Hepatocyte (in vitro differentiated cells): ENCODE results near the gene ZNF391. TPM values are rescaled to one million over a fixed set of nuclear protein-coding genes. Genes with fewer than 3 reads are reported as not detected.

Experiments used
- DNase-seq: peaks from one replicate; pipeline ENCODE4 v3.0.0-alpha.2; 2016; ENCODE audit warnings: low spot score
- H2AFZ ChIP-seq: fragments of 200-600 bp; sonication (generic); 2 replicates; pipeline ENCODE4 v1.6.0; 2016; ENCODE audit warnings: antibody characterized with exemption, mild to moderate bottlenecking
- H3K27ac ChIP-seq: fragments of 200-600 bp; sonication (generic); 2 replicates; pipeline ENCODE4 v1.5.1; 2016; ENCODE audit warnings: mild to moderate bottlenecking
- H3K27me3 ChIP-seq: fragments of 200-600 bp; sonication (generic); 2 replicates; pipeline ENCODE4 v1.6.1; 2016
- H3K36me3 ChIP-seq: fragments of 200-600 bp; sonication (generic); replicated peaks from 2 replicates; pipeline ENCODE4 v1.5.1; 2016; ENCODE audit warnings: low read depth; ENCODE audit not compliant: insufficient read depth
- H3K4me1 ChIP-seq: fragments of 200-600 bp; sonication (generic); 2 replicates; pipeline ENCODE4 v1.5.1; 2016; ENCODE audit warnings: mild to moderate bottlenecking, moderate library complexity; ENCODE audit not compliant: insufficient read depth
- H3K4me2 ChIP-seq: fragments of 200-600 bp; sonication (generic); 2 replicates; pipeline ENCODE4 v1.6.0; 2016
- H3K4me3 ChIP-seq: fragments of 200-600 bp; sonication (generic); 2 replicates; pipeline ENCODE4 v1.5.1; 2016; ENCODE audit warnings: mild to moderate bottlenecking
- H3K79me2 ChIP-seq: fragments of 200-600 bp; sonication (generic); 2 replicates; pipeline ENCODE4 v1.6.0; 2017; ENCODE audit warnings: mild to moderate bottlenecking
- H3K9me2 ChIP-seq: fragments of 200-600 bp; sonication (generic); replicated peaks from 2 replicates; pipeline ENCODE4 v1.6.0; 2017; ENCODE audit warnings: mild to moderate bottlenecking; ENCODE audit not compliant: insufficient read depth
- H3K9me3 ChIP-seq: fragments of 200-600 bp; sonication (generic); 2 replicates; pipeline ENCODE4 v1.5.1; 2016; ENCODE audit warnings: low read depth, mild to moderate bottlenecking
- H4K20me1 ChIP-seq: fragments of 200-600 bp; sonication (generic); 2 replicates; pipeline ENCODE4 v1.6.0; 2016; ENCODE audit warnings: mild to moderate bottlenecking; ENCODE audit not compliant: insufficient read depth, poor library complexity, severe bottlenecking
- EZH2 ChIP-seq: fragments of 200-600 bp; sonication (generic); IDR thresholded peaks from 2 replicates; pipeline ENCODE4 v1.6.1; 2016; ENCODE audit warnings: antibody characterized with exemption, mild to moderate bottlenecking, borderline replicate concordance
- EZH2phosphoT487 ChIP-seq: fragments of 200-600 bp; sonication (generic); IDR thresholded peaks from one replicate; pipeline ENCODE4 v1.6.1; 2018; ENCODE audit warnings: antibody characterized with exemption, mild to moderate bottlenecking, low read depth, moderate library complexity; ENCODE audit not compliant: unreplicated experiment, severe bottlenecking
- WGBS: methylation state at CpG from one replicate; pipeline ENCODE4 v1.1.6; 2016; ENCODE audit warnings: low lambda C conversion rate; ENCODE audit errors: missing lambda C conversion rate; 5-methylcytosine and 5-hydroxymethylcytosine counted together
- polyA plus RNA-seq: library from polyadenylated mRNA; unstranded; fragments of >200 nt; fragmentation: Nextera tagmentation; extraction: Ambion mirVana; gene quantifications from 2 replicates; pipeline ENCODE4 v1.2.1, GENCODE V29; 2016
- total RNA-seq: library from RNA; depleted of rRNA; stranded (reverse); fragments of >200 nt; gene quantifications from 2 replicates; pipeline ENCODE4 v1.2.3, GENCODE V29; 2014
- TF ChIP-seq, protein P1 (sequence below): fragments of 200-600 bp; sonication (generic); IDR thresholded peaks from 2 replicates; pipeline ENCODE4 v1.5.1; 2016; ENCODE audit warnings: antibody characterized with exemption, mild to moderate bottlenecking; ENCODE audit not compliant: poor library complexity

The ZNF391 gene
- total and polyA plus RNA-seq, 2 experiments from 2014 or later = 4.3 to 6.9 TPM

DNA sequence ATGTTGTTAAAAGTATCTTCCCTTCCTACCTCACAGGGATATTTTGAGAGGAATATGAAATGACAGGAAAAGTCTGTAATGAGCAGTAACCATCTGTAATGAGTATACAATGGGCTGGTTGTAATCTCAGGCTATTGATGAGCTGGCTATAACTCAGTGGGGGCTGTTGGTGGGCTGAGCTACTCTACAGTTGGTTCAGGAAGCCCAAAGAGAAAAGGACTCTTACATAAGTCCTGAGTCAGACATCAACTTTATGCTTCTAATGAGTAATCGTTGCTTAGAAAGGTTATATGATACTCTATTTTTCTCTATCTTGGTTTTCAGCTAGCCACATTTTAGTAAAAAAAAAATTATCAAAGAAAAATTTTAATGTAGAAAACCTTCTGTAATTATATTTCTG is 26.4 kb downstream of the ZNF391 start:
- 93% methylated on average over 1 of the region's 1 CpG for WGBS
- Histone ChIP-seq H3K27me3 (no peaks in the 10 kb centered on the region), H3K27ac (no peak overlapping the region), H2AFZ (no peak overlapping the region), H3K4me1 (no peaks in the 10 kb centered on the region), H3K36me3 (no peaks in the 10 kb centered on the region), H3K9me3 (no peaks in the 10 kb centered on the region), H4K20me1 (no peaks in the 10 kb centered on the region), H3K4me3 (no peak overlapping the region), H3K9me2 (no peaks in the 10 kb centered on the region), H3K79me2 (no peaks in the 10 kb centered on the region), H3K4me2 (no peak overlapping the region)
- DNase-seq = no peak
- no peak for TF ChIP-seq EZH2phosphoT487
- TF ChIP-seq EZH2 = no peak
- TF ChIP-seq, protein P1, sequence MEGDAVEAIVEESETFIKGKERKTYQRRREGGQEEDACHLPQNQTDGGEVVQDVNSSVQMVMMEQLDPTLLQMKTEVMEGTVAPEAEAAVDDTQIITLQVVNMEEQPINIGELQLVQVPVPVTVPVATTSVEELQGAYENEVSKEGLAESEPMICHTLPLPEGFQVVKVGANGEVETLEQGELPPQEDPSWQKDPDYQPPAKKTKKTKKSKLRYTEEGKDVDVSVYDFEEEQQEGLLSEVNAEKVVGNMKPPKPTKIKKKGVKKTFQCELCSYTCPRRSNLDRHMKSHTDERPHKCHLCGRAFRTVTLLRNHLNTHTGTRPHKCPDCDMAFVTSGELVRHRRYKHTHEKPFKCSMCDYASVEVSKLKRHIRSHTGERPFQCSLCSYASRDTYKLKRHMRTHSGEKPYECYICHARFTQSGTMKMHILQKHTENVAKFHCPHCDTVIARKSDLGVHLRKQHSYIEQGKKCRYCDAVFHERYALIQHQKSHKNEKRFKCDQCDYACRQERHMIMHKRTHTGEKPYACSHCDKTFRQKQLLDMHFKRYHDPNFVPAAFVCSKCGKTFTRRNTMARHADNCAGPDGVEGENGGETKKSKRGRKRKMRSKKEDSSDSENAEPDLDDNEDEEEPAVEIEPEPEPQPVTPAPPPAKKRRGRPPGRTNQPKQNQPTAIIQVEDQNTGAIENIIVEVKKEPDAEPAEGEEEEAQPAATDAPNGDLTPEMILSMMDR = no peak

DNA sequence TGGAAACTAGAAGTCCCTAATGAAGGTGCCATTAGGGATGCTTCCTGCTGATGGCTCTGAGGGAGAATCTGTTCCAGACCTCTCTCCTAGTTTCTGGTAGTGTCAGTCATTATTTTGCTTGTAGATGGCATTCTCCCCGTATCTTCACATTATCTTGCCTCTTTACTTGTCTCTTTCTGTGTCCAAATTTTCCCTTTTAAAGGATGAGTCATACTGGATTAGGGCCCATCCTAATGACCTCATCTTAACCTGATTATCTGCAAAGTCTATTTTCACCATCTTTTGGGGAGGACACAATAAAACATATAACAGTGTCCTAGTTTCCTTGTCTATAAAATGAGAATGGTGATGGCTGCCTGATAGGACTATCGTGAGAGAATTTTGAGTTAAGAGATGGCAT is 27.3 kb downstream of the ZNF391 start:
- H3K36me3 ChIP-seq = no peaks in the 10 kb centered on the region
- H3K79me2 ChIP-seq = no peaks in the 10 kb centered on the region
- H3K27me3 ChIP-seq = no peaks in the 10 kb centered on the region
- H3K9me3 ChIP-seq = no peaks in the 10 kb centered on the region
- no peak overlapping the region for H3K4me3 ChIP-seq
- no peak overlapping the region for H3K27ac ChIP-seq
- H4K20me1 ChIP-seq = no peaks in the 10 kb centered on the region
- no peak for DNase-seq
- TF ChIP-seq, protein P1 = no peak
- TF ChIP-seq EZH2phosphoT487 = no peak
- TF ChIP-seq EZH2 = no peak
- H3K4me1 ChIP-seq = no peaks in the 10 kb centered on the region
- WGBS = 73% methylated on average over 2 of the region's 2 CpGs
- no peak overlapping the region for H3K4me2 ChIP-seq
- H3K9me2 ChIP-seq = no peaks in the 10 kb centered on the region
- no peak overlapping the region for H2AFZ ChIP-seq

DNA sequence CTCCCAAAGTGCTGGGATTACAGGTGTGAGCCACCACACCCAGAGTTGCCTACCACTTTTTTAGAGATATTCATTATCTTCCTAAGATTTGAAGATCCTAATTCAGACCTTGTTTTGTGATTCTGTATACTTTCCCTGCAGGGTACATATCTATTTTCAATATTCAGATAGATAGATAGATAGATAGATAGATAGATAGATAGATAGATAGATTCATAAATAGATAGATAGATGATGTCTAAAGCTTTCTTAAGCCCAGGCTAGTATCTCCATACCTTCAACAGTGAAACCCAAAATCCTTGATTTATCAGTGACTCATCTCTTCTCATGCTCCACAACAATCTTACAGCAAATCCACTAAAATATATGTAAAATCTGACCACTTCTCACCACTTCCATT is 30.8 kb downstream of the ZNF391 start:
- Histone ChIP-seq H3K27me3 (no peaks in the 10 kb centered on the region), H4K20me1 (no peaks in the 10 kb centered on the region), H2AFZ (no peak overlapping the region), H3K9me3 (no peaks in the 10 kb centered on the region), H3K4me1 (no peaks in the 10 kb centered on the region), H3K9me2 (no peaks in the 10 kb centered on the region), H3K79me2 (no peaks in the 10 kb centered on the region), H3K36me3 (no peaks in the 10 kb centered on the region), H3K27ac (no peak overlapping the region), H3K4me3 (no peak overlapping the region), H3K4me2 (no peak overlapping the region)
- TF ChIP-seq, protein P1 = no peak
- TF ChIP-seq EZH2phosphoT487 (no peak), EZH2 (no peak)
- no peak for DNase-seq
